IMR-90 (cell line): ENCODE results near the gene CLSTN3. TPM values are rescaled to one million over a fixed set of nuclear protein-coding genes. Genes with fewer than 3 reads are reported as not detected.

ENCODE experiments used
- ATAC-seq: fragments of 200-7000 bp; cut with Tn5 transposase; 2 replicates; pipeline ENCODE4 v1.9.1; 2020; ENCODE audit warnings: low read depth, mild to moderate bottlenecking, moderate library complexity
- BruUV-seq: library from RNA; stranded (reverse); fragments of 400-500 nt; replicated peaks from 2 replicates; lab custom pipeline; 2021; lab: Mats Ljungman, UMichigan
- CTCF ChIA-PET: fragments of 300-600 bp; formaldehyde crosslinking; extraction: SDS; loops from one replicate; lab custom pipeline; 2021; ENCODE audit warnings: antibody characterized with exemption; lab: Yijun Ruan, JAX
- POLR2A ChIA-PET: fragments of 300-600 bp; sonication (Branson Sonifier 250); formaldehyde crosslinking; loops from one replicate; lab custom pipeline; 2022; ENCODE audit warnings: antibody characterized with exemption; ENCODE audit not compliant: unreplicated experiment; lab: Charles Lee
- DNase-seq: peaks from one replicate; pipeline ENCODE4 v3.0.0; 2013
- H2AFZ ChIP-seq: replicated peaks from 2 replicates; pipeline ENCODE3; 2013; ENCODE audit warnings: low read length, mild to moderate bottlenecking; ENCODE audit not compliant: poor library complexity
- H2AK5ac ChIP-seq: 2 replicates; pipeline ENCODE4 v1.6.1; 2013; ENCODE audit warnings: low read depth, low read length, inconsistent platforms
- H2AK9ac ChIP-seq: replicated peaks from 2 replicates; pipeline ENCODE3; 2013; ENCODE audit warnings: mild to moderate bottlenecking, low read depth, low read length, moderate library complexity; ENCODE audit not compliant: poor library complexity
- H2BK120ac ChIP-seq: 2 replicates; pipeline ENCODE4 v1.6.1; 2013; ENCODE audit warnings: low read depth, low read length, inconsistent platforms
- H2BK15ac ChIP-seq: 3 replicates; pipeline ENCODE4 v1.6.1; 2013; ENCODE audit warnings: low read depth, low read length, inconsistent platforms
- H2BK20ac ChIP-seq: 2 replicates; pipeline ENCODE4 v1.6.1; 2013; ENCODE audit warnings: low read depth, mild to moderate bottlenecking, inconsistent platforms, low read length, moderate library complexity
- H2BK5ac ChIP-seq: 2 replicates; pipeline ENCODE4 v1.6.1; 2013; ENCODE audit warnings: mild to moderate bottlenecking, low read depth, low read length, inconsistent platforms; ENCODE audit not compliant: poor library complexity, severe bottlenecking
- H3K14ac ChIP-seq: replicated peaks from 2 replicates; pipeline ENCODE4 v1.6.1; 2013; ENCODE audit warnings: low read depth, low read length, inconsistent platforms
- H3K18ac ChIP-seq: 2 replicates; pipeline ENCODE4 v1.6.1; 2013; ENCODE audit warnings: low read depth, low read length, control low read depth
- H3K23ac ChIP-seq: 2 replicates; pipeline ENCODE4 v1.6.1; 2013; ENCODE audit warnings: low read depth, low read length, inconsistent platforms
- H3K27ac ChIP-seq: 2 replicates; pipeline ENCODE4 v1.5.1; 2013; ENCODE audit warnings: mild to moderate bottlenecking, control low read depth, low read length; ENCODE audit not compliant: insufficient read depth
- H3K27me3 ChIP-seq: 2 replicates; pipeline ENCODE4 v1.6.1; 2013; ENCODE audit warnings: low read length; ENCODE audit not compliant: control insufficient read depth, insufficient read depth
- H3K36me3 ChIP-seq: 2 replicates; pipeline ENCODE4 v1.6.1; 2013; ENCODE audit warnings: low read length, mixed read lengths; ENCODE audit not compliant: control insufficient read depth, insufficient read depth
- H3K4ac ChIP-seq: 2 replicates; pipeline ENCODE4 v1.6.1; 2013; ENCODE audit warnings: low read depth, low read length, inconsistent platforms
- H3K4me1 ChIP-seq: 2 replicates; pipeline ENCODE4 v1.6.1; 2013; ENCODE audit warnings: low read length, mixed read lengths; ENCODE audit not compliant: control insufficient read depth, insufficient read depth
- H3K4me2 ChIP-seq: 2 replicates; pipeline ENCODE4 v1.6.1; 2013; ENCODE audit warnings: low read depth, mild to moderate bottlenecking, control low read depth, low read length, moderate library complexity
- H3K4me3 ChIP-seq: 2 replicates; pipeline ENCODE4 v1.5.1; 2013; ENCODE audit warnings: low read depth, mild to moderate bottlenecking, control low read depth, low read length, moderate library complexity; ENCODE audit not compliant: insufficient read depth
- H3K56ac ChIP-seq: 2 replicates; pipeline ENCODE4 v1.6.1; 2013; ENCODE audit warnings: low read length, inconsistent platforms; ENCODE audit not compliant: insufficient read depth; ENCODE audit errors: extremely low read depth
- H3K79me1 ChIP-seq, 2 experiments: 2 replicates each; pipeline ENCODE4 v1.6.1; 2013; ENCODE audit warnings: low read length in 2 of 2, inconsistent platforms in 1 of 2, low read depth in 1 of 2
- H3K9ac ChIP-seq: 2 replicates; pipeline ENCODE4 v1.6.1; 2013; ENCODE audit warnings: low read depth, low read length, control low read depth
- H3K9me1 ChIP-seq: 2 replicates; pipeline ENCODE4 v1.6.1; 2013; ENCODE audit warnings: low read length, inconsistent platforms; ENCODE audit not compliant: insufficient read depth
- H3K9me3 ChIP-seq: 2 replicates; pipeline ENCODE4 v1.6.1; 2013; ENCODE audit warnings: low read length; ENCODE audit not compliant: control insufficient read depth, insufficient read depth
- H4K20me1 ChIP-seq: 2 replicates; pipeline ENCODE4 v1.6.1; 2013; ENCODE audit warnings: low read length, inconsistent platforms; ENCODE audit not compliant: insufficient read depth
- H4K5ac ChIP-seq: 2 replicates; pipeline ENCODE4 v1.6.1; 2013; ENCODE audit warnings: mild to moderate bottlenecking, low read depth, low read length, control low read depth
- H4K8ac ChIP-seq, 2 experiments: 2 replicates each; pipeline ENCODE4 v1.6.1; 2013; ENCODE audit warnings: low read depth in 2 of 2, low read length in 2 of 2, control low read depth in 1 of 2, inconsistent platforms in 1 of 2
- H4K91ac ChIP-seq: 2 replicates; pipeline ENCODE4 v1.6.1; 2013; ENCODE audit warnings: low read depth, low read length, inconsistent platforms; ENCODE audit not compliant: insufficient read depth
- BHLHE40 ChIP-seq: fragments of 150-350 bp; IDR thresholded peaks from 2 replicates; pipeline ENCODE4 v1.6.1; 2016; ENCODE audit warnings: mild to moderate bottlenecking, low read depth, low read length
- CEBPB ChIP-seq: IDR thresholded peaks from 2 replicates; pipeline ENCODE4 v1.6.1; 2012; ENCODE audit warnings: low read depth, low read length, improper control_type of control experiment
- CHD1 ChIP-seq: IDR thresholded peaks from 2 replicates; pipeline ENCODE4 v1.6.1; 2012; ENCODE audit warnings: low read depth, low read length, improper control_type of control experiment
- CTCF ChIP-seq: conservative IDR thresholded peaks from 2 replicates; pipeline ENCODE4 v1.5.1; 2012; ENCODE audit warnings: mild to moderate bottlenecking, low read depth, low read length, improper control_type of control experiment
- ELK1 ChIP-seq: fragments of 150-350 bp; IDR thresholded peaks from 2 replicates; pipeline ENCODE4 v1.6.1; 2016; ENCODE audit warnings: low read depth, mild to moderate bottlenecking, low read length, moderate library complexity, borderline replicate concordance
- FOS ChIP-seq: fragments of 150-350 bp; IDR thresholded peaks from 2 replicates; pipeline ENCODE4 v1.6.1; 2016; ENCODE audit warnings: low read depth, low read length
- MAFK ChIP-seq: IDR thresholded peaks from 2 replicates; pipeline ENCODE4 v1.6.1; 2012; ENCODE audit warnings: low read depth, low read length, improper control_type of control experiment
- MAZ ChIP-seq: IDR thresholded peaks from 2 replicates; pipeline ENCODE4 v1.6.1; 2012; ENCODE audit warnings: low read depth, mild to moderate bottlenecking, low read length, improper control_type of control experiment, moderate library complexity, borderline replicate concordance
- RAD21 ChIP-seq: IDR thresholded peaks from 2 replicates; pipeline ENCODE4 v1.6.1; 2012; ENCODE audit warnings: low read length, improper control_type of control experiment
- RCOR1 ChIP-seq: IDR thresholded peaks from 2 replicates; pipeline ENCODE4 v1.6.1; 2012; ENCODE audit warnings: mild to moderate bottlenecking, low read length, improper control_type of control experiment; ENCODE audit not compliant: insufficient replicate concordance
- RFX5 ChIP-seq: IDR thresholded peaks from 2 replicates; pipeline ENCODE4 v1.8.0; 2012; ENCODE audit warnings: low read depth, mild to moderate bottlenecking, low read length, moderate library complexity
- WGBS, 2 experiments: methylation state at CpG; one replicate each; pipeline versions ENCODE4 v1.1.5 to v1.1.7; 2013; ENCODE audit warnings: missing lambda C conversion rate in 2 of 2; ENCODE audit not compliant: insufficient read length in 1 of 2; ENCODE audit errors: extremely low coverage in 2 of 2; 5-methylcytosine and 5-hydroxymethylcytosine counted together
- dilution Hi-C: fragments of 300-500 bp; cut with HindIII; formaldehyde crosslinking; loops from one replicate; pipeline ENCODE4 v1.14.3; 2018; ENCODE audit warnings: low sequenced_read_pairs; ENCODE audit not compliant: unreplicated experiment
- in situ Hi-C: fragments of 300-500 bp; cut with MboI; formaldehyde crosslinking; loops from 3 replicates; pipeline ENCODE4 v1.14.3; 2019; ENCODE audit warnings: low sequenced_read_pairs, inconsistent platforms, mixed read lengths
- intact Hi-C: fragments of 100-400 bp; cut with micrococcal nuclease; formaldehyde crosslinking; loops from 2 replicates; pipeline ENCODE4 v1.10.0; 2022
- polyA plus RNA-seq, 3 experiments: library from polyadenylated mRNA; depleted of rRNA; stranded (reverse); fragments of >200 nt; gene quantifications; 2 replicates each; pipeline ENCODE4 v1.2.3, GENCODE V29; 2012; ENCODE audit warnings: low replicate concordance in 1 of 3
- total RNA-seq: library from RNA; depleted of rRNA; stranded (reverse); fragments of >200 nt; gene quantifications from 2 replicates; pipeline ENCODE4 v1.2.3, GENCODE V29; 2012
- TF ChIP-seq, protein P1 (sequence below): fragments of 150-350 bp; IDR thresholded peaks from 2 replicates; pipeline ENCODE4 v1.6.1; 2017; ENCODE audit warnings: mild to moderate bottlenecking, antibody characterized with exemption, low read length, low read depth

The CLSTN3 gene
- total and polyA plus RNA-seq, 2 of the 4 experiments (the other 2 are of a cell fraction): 4.1 to 16.4 TPM

GRCh38 chr12:7156259-7157197 is 26.4 kb downstream of the CLSTN3 start:
- CTCF ChIA-PET: no interaction called here
- POLR2A ChIA-PET: no interaction called here
- H3K9me3 ChIP-seq: no peaks in the 10 kb centered on the region
- peaks cover 18% of the 10 kb centered on the region for H3K36me3 ChIP-seq
- intact Hi-C loops: no loop called here
- H2AFZ ChIP-seq: no peak overlapping the region
- H2BK120ac ChIP-seq: no peak overlapping the region
- DNase-seq: no peak
- ATAC-seq: no peak
- H4K91ac ChIP-seq: no peak overlapping the region
- no peaks in the 10 kb centered on the region for H3K4me1 ChIP-seq
- 93% methylated on average over 10 of the region's 24 CpGs; no CpG with 5 or more reads in 1 of the 2 experiments for WGBS, 2 experiments
- dilution Hi-C loops: no loop called here
- no TSS peak for BruUV-seq
- no peak overlapping the region for H3K56ac ChIP-seq
- no peak overlapping the region for H2AK9ac ChIP-seq
- no peak overlapping the region for H3K4me2 ChIP-seq
- H3K27me3 ChIP-seq: no peaks in the 10 kb centered on the region; the same call in 1 of the 2 replicates
- no peaks in the 10 kb centered on the region for H3K9me1 ChIP-seq
- H2BK15ac ChIP-seq: no peak overlapping the region
- no peak overlapping the region for H3K18ac ChIP-seq
- no peak for TF ChIP-seq FOS
- TF ChIP-seq MAZ: no peak
- TF ChIP-seq MAFK: no peak
- no peak for TF ChIP-seq CEBPB
- TF ChIP-seq, protein P1, sequence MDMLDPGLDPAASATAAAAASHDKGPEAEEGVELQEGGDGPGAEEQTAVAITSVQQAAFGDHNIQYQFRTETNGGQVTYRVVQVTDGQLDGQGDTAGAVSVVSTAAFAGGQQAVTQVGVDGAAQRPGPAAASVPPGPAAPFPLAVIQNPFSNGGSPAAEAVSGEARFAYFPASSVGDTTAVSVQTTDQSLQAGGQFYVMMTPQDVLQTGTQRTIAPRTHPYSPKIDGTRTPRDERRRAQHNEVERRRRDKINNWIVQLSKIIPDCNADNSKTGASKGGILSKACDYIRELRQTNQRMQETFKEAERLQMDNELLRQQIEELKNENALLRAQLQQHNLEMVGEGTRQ: no peak
- no peak for TF ChIP-seq CHD1
- TF ChIP-seq ELK1: no peak
- no peak for TF ChIP-seq RCOR1
- no peak for TF ChIP-seq RAD21
- TF ChIP-seq CTCF: no peak
- TF ChIP-seq BHLHE40: no peak
- TF ChIP-seq RFX5: no peak
- no peaks in the 10 kb centered on the region; the same call in 1 of the 2 replicates for H4K20me1 ChIP-seq
- H4K5ac ChIP-seq: no peak overlapping the region
- H2BK20ac ChIP-seq: no peak overlapping the region
- H3K14ac ChIP-seq: no peak overlapping the region
- H4K8ac ChIP-seq: no peak overlapping the region
- H3K4me3 ChIP-seq: no peak overlapping the region
- no peak overlapping the region for H2AK5ac ChIP-seq
- H3K79me1 ChIP-seq: no peaks in the 10 kb centered on the region
- no peak overlapping the region for H3K4ac ChIP-seq
- in situ Hi-C loops: no loop called here
- H2BK5ac ChIP-seq: no peak overlapping the region
- no peak overlapping the region for H3K27ac ChIP-seq
- no peak overlapping the region for H3K9ac ChIP-seq
- H3K23ac ChIP-seq: no peak overlapping the region
